22Rv1 (cell line): ENCODE data around the gene ZNF804A.

Experiments used
- H3K27ac ChIP-seq: fragments of 450-650 bp; 2 replicates; pipeline ENCODE4 v1.5.1; 2017
- CTCF ChIP-seq: fragments of 450-650 bp; IDR thresholded peaks from 2 replicates; pipeline ENCODE4 v1.5.1; 2017; ENCODE audit warnings: mild to moderate bottlenecking
- ZFX ChIP-seq: fragments of 450-650 bp; IDR thresholded peaks from 2 replicates; pipeline ENCODE4 v1.6.1; 2017; ENCODE audit warnings: antibody characterized with exemption, borderline replicate concordance

The ZNF804A gene

GRCh38 chr2:184834699-184835397 lies 236.5 kb downstream of the ZNF804A start:
- H3K27ac ChIP-seq, result no peak overlapping the region

GRCh38 chr2:184835398-184835715 lies 237.0 kb downstream of the ZNF804A start:
- TF ChIP-seq ZFX (no peak), CTCF (no peak)
- H3K27ac ChIP-seq, result no peak overlapping the region

More at GRCh38 chr2:184834699-184835397, 236.5 kb downstream of the ZNF804A start:
- TF ChIP-seq ZFX (no peak), CTCF (no peak)

- TF ChIP-seq ZFX, result no peak
- no peak for TF ChIP-seq CTCF
- no peak overlapping the region for H3K27ac ChIP-seq
Observed at GRCh38 chr2:184847331-184847730, 249.0 kb downstream of the ZNF804A start.

- TF ChIP-seq ZFX (no peak), CTCF (no peak)
- H3K27ac ChIP-seq, result no peak overlapping the region
Observed at GRCh38 chr2:184849516-184849915, 251.2 kb downstream of the ZNF804A start.

GRCh38 chr2:184851576-184851975 lies 253.2 kb downstream of the ZNF804A start:
- TF ChIP-seq CTCF (no peak), ZFX (no peak)

GRCh38 chr2:184859187-184859586 lies 260.9 kb downstream of the ZNF804A start:
- TF ChIP-seq ZFX (no peak), CTCF (no peak)
- H3K27ac ChIP-seq, result no peak overlapping the region

More at GRCh38 chr2:184851576-184851975, 253.2 kb downstream of the ZNF804A start:
- H3K27ac ChIP-seq, result no peak overlapping the region

GRCh38 chr2:184860744-184861143 lies 262.4 kb downstream of the ZNF804A start:
- no peak overlapping the region for H3K27ac ChIP-seq
- no peak for TF ChIP-seq CTCF
- TF ChIP-seq ZFX, result no peak
